ENCODE results near the gene BRWD1. TPM values are rescaled to one million over a fixed set of nuclear protein-coding genes. Genes with fewer than 3 reads are reported as not detected.

Gene BRWD1
- total and polyA plus RNA-seq, 2 of the 13 experiments (the other 11 are each of a cell fraction or from before 2014, with no cell fraction given) = 13.9 to 28.0 TPM

DNA sequence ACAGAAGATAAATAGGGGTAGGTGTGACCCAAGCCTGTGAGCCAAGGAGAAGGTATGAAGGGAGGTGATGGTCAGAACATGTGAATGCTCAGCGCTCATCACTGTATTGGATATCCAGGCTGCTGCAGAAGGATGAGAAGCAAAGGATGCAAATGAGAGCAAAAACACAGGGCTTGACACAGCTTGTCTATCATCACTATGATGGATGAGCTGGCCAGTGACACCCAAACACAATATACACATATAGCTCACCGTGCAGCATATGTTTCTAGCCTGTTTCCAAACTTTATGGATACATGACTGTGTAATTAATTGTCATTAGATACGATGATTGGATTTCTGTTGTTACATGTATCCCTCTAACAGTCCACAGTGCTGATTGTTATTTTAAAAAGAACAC lies 49.3 kb upstream of the BRWD1 start:
- TF ChIP-seq ZNF275 (CRISPR knock-in tag; IDR thresholded peaks at IDR 0.05; ENCODE audit: borderline replicate concordance) (no peak), SALL2 (CRISPR knock-in tag; IDR thresholded peaks at IDR 0.05) (no peak)
- in situ Hi-C loops (cut with HindIII; ENCODE audit: extremely low pct_ligation_motif_present, low pct_unique_long_range_greater_than_20kb) (no loop called here), intact Hi-C loops (cut with micrococcal nuclease; ENCODE audit: unreplicated experiment) (no loop called here)
- no peak for DNase-seq (ENCODE audit: low spot score)
- H3K4me1 ChIP-seq (ENCODE audit: insufficient read depth, low read length) = no peaks in the 10 kb centered on the region
- 61% methylated on average over 3 of the region's 3 CpGs for WGBS (ENCODE audit: low lambda C conversion rate)
- no peaks in the 10 kb centered on the region for H4K20me1 ChIP-seq (ENCODE audit: insufficient read depth, low read length)
- ATAC-seq = no peak
- no peak for FAIRE-seq
- no peak overlapping the region for H3K27ac ChIP-seq (ENCODE audit: extremely low read length, insufficient read depth, low read length)
- CTCF ChIA-PET (ENCODE audit: low intra/inter-chr PET ratio, low total read pairs) = no interaction called here
- POLR2A ChIA-PET = interaction anchor here (1.0 to 1.2 kb wide), 2 partner anchors 13 to 17 kb away, joined by 5 read pairs; a partner anchor contains a TSS
- H3K9ac ChIP-seq (ENCODE audit: insufficient read depth, low read depth, low read length) = no peak overlapping the region
- H3K4me3 ChIP-seq (replicated peaks in 1 of 3; ENCODE audit: insufficient read depth in 1 of 3, low read depth in 2 of 3, low read length in 3 of 3) = no peak overlapping the region
- BruUV-seq (replicated peaks) = no TSS peak
- H3K9me3 ChIP-seq (ENCODE audit: low read length) = no peaks in the 10 kb centered on the region
- H3K79me2 ChIP-seq (ENCODE audit: insufficient read depth, low read length) = no peaks in the 10 kb centered on the region
- H3K36me3 ChIP-seq (replicated peaks in 1 of 2; ENCODE audit: control insufficient read depth in 1 of 2, insufficient read depth in 2 of 2, low read length in 2 of 2) = no peaks in the 10 kb centered on the region
- H2AFZ ChIP-seq (ENCODE audit: low read length) = no peak overlapping the region
- no peak overlapping the region for H3K4me2 ChIP-seq (ENCODE audit: low read depth, low read length)
- H3K27me3 ChIP-seq (ENCODE audit: control insufficient read depth in 1 of 2, insufficient read depth in 2 of 2, low read length in 2 of 2) = peaks cover 2 to 11% of the 10 kb centered on the region in 2 experiments; a peak in 2 of 5 replicates

DNA sequence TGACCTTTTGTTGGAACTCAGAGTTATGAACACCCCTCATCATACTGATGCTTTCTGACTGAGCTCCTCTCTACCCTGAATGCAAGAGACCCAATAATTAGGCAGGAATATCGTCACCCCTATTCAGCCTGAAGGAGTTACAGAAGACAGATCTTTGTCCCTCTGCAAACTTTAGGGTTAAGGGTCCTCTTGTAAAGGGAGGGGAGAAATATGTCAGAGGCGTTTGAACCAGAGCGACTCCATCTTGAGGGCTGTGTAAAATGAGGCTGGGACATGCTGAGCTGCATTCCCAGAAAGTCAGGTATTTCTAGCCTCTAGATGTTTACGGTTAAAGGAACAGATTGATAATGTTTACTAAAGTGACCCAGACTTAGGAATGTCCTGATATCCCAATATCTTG lies 46.0 kb upstream of the BRWD1 start:
- intact Hi-C loops (cut with micrococcal nuclease; ENCODE audit: unreplicated experiment) = no loop called here
- no peaks in the 10 kb centered on the region for H3K79me2 ChIP-seq (ENCODE audit: insufficient read depth, low read length)
- no TSS peak for BruUV-seq (replicated peaks)
- in situ Hi-C loops (cut with HindIII; ENCODE audit: extremely low pct_ligation_motif_present, low pct_unique_long_range_greater_than_20kb) = no loop called here
- FAIRE-seq (no peak), ATAC-seq (no peak), DNase-seq (ENCODE audit: low spot score) (no peak)
- H3K4me2 ChIP-seq (ENCODE audit: low read depth, low read length) = no peak overlapping the region
- WGBS (ENCODE audit: low lambda C conversion rate) = 13% methylated on average over 4 of the region's 4 CpGs
- no peak overlapping the region for H3K4me3 ChIP-seq (replicated peaks in 1 of 3; ENCODE audit: insufficient read depth in 1 of 3, low read depth in 2 of 3, low read length in 3 of 3)
- no peaks in the 10 kb centered on the region for H3K36me3 ChIP-seq (replicated peaks in 1 of 2; ENCODE audit: control insufficient read depth in 1 of 2, insufficient read depth in 2 of 2, low read length in 2 of 2)
- no peaks in the 10 kb centered on the region for H4K20me1 ChIP-seq (ENCODE audit: insufficient read depth, low read length)
- no peaks in the 10 kb centered on the region for H3K9me3 ChIP-seq (ENCODE audit: low read length)
- TF ChIP-seq THYN1 (CRISPR knock-in tag; IDR thresholded peaks at IDR 0.05; ENCODE audit: borderline replicate concordance, low read depth) = no peak
- no peak for TF ChIP-seq ZSCAN30 (CRISPR knock-in tag; IDR thresholded peaks at IDR 0.05)
- TF ChIP-seq ZNF891 (CRISPR knock-in tag; IDR thresholded peaks at IDR 0.05) = no peak
- TF ChIP-seq RFX5 (IDR thresholded peaks at IDR 0.05; ENCODE audit: low read depth, low read length) = no peak
- no peak for TF ChIP-seq ZNF326 (CRISPR knock-in tag; IDR thresholded peaks at IDR 0.05; ENCODE audit: borderline replicate concordance)
- no peak for TF ChIP-seq MAFF (IDR thresholded peaks at IDR 0.05; ENCODE audit: low read depth, low read length)
- TF ChIP-seq RORA (CRISPR knock-in tag; IDR thresholded peaks at IDR 0.05) = no peak
- TF ChIP-seq RAD51 (IDR thresholded peaks at IDR 0.05; ENCODE audit: borderline replicate concordance) = no peak
- TF ChIP-seq, protein P1, sequence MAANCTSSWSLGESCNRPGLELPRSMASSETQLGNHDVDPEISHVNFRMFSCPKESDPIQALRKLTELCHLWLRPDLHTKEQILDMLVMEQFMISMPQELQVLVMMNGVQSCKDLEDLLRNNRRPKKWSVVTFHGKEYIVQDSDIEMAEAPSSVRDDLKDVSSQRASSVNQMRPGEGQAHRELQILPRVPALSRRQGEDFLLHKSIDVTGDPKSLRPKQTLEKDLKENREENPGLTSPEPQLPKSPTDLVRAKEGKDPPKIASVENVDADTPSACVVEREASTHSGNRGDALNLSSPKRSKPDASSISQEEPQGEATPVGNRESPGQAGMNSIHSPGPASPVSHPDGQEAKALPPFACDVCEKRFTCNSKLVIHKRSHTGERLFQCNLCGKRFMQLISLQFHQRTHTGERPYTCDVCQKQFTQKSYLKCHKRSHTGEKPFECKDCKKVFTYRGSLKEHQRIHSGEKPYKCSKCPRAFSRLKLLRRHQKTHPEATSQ (CRISPR knock-in tag; IDR thresholded peaks at IDR 0.05; ENCODE audit: borderline replicate concordance) = no peak
- no peak for TF ChIP-seq ZNF766 (CRISPR knock-in tag; IDR thresholded peaks at IDR 0.05; ENCODE audit: borderline replicate concordance)
- TF ChIP-seq, protein P2, sequence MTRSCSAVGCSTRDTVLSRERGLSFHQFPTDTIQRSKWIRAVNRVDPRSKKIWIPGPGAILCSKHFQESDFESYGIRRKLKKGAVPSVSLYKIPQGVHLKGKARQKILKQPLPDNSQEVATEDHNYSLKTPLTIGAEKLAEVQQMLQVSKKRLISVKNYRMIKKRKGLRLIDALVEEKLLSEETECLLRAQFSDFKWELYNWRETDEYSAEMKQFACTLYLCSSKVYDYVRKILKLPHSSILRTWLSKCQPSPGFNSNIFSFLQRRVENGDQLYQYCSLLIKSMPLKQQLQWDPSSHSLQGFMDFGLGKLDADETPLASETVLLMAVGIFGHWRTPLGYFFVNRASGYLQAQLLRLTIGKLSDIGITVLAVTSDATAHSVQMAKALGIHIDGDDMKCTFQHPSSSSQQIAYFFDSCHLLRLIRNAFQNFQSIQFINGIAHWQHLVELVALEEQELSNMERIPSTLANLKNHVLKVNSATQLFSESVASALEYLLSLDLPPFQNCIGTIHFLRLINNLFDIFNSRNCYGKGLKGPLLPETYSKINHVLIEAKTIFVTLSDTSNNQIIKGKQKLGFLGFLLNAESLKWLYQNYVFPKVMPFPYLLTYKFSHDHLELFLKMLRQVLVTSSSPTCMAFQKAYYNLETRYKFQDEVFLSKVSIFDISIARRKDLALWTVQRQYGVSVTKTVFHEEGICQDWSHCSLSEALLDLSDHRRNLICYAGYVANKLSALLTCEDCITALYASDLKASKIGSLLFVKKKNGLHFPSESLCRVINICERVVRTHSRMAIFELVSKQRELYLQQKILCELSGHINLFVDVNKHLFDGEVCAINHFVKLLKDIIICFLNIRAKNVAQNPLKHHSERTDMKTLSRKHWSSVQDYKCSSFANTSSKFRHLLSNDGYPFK (CRISPR knock-in tag; IDR thresholded peaks at IDR 0.05; ENCODE audit: borderline replicate concordance) = no peak
- no peak for TF ChIP-seq MAFK (conservative IDR thresholded peaks at IDR 0.05 in 1 of 2, IDR thresholded peaks at IDR 0.05 in 1 of 2; ENCODE audit: low read length in 2 of 2)
- H2AFZ ChIP-seq (ENCODE audit: low read length) = no peak overlapping the region
- no peak overlapping the region for H3K27ac ChIP-seq (ENCODE audit: extremely low read length, insufficient read depth, low read length)
- ChIA-PET CTCF (ENCODE audit: low intra/inter-chr PET ratio, low total read pairs) (no interaction called here), POLR2A (interaction anchor here (1.1 kb wide), 1 partner anchor 10 kb away, joined by 3 read pairs; no protein-coding TSS in a partner anchor)
- no peak overlapping the region for H3K9ac ChIP-seq (ENCODE audit: insufficient read depth, low read depth, low read length)
- H3K4me1 ChIP-seq (ENCODE audit: insufficient read depth, low read length) = no peaks in the 10 kb centered on the region
- peaks cover 2 to 15% of the 10 kb centered on the region in 2 experiments; a peak in 2 of 5 replicates for H3K27me3 ChIP-seq (ENCODE audit: control insufficient read depth in 1 of 2, insufficient read depth in 2 of 2, low read length in 2 of 2)
